ENCODE measurements around the gene OVAAL. TPM values are rescaled to one million over a fixed set of nuclear protein-coding genes. Genes with fewer than 3 reads are reported as not detected.

The OVAAL gene
- total RNA-seq, 3 donors from 2014 or later (not counting 1 experiment from before 2014, with no cell fraction given) = not detected

DNA sequence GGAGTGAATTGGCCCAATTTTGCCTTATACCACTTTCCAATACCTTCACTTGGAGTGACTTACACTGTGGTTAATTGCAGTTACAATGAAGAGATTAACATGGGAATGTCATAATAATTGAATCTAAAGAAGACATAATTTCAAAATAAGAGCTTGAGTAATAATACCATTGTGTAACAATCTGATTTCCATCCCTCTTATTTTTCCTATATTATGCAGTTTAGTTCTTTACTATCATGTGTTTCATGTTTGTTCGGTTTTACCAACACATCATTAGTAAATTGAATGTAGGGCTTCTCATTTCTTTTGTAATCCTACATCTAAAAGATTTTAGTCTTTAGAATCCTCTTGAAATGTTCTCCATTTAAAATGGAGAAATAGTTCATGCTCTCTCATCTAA, 53.9 kb downstream of the OVAAL start:
- Histone ChIP-seq H3K27me3 (ENCODE audit: control insufficient read depth, insufficient read depth, low read length) (no peaks in the 10 kb centered on the region), H3K4me3 (ENCODE audit: low read length) (no peak overlapping the region), H3K4me1 (ENCODE audit: control insufficient read depth, insufficient read depth, low read length) (no peaks in the 10 kb centered on the region), H3K9me3 (ENCODE audit: control insufficient read depth, insufficient read depth, low read length) (no peaks in the 10 kb centered on the region), H3K27ac (ENCODE audit: low read length) (no peak overlapping the region), H3K36me3 (ENCODE audit: control insufficient read depth, insufficient read depth, low read length) (no peaks in the 10 kb centered on the region)
- no peak for TF ChIP-seq CTCF (IDR thresholded peaks at IDR 0.05)
- H3K36me3 Mint-ChIP-seq = no peaks in the 10 kb centered on the region
- no peak overlapping the region for H3K4me3 Mint-ChIP-seq
- H3K27ac Mint-ChIP-seq = no peak overlapping the region
- H3K27me3 Mint-ChIP-seq (ENCODE audit: low read depth in 2 of 2) = no peaks in the 10 kb centered on the region
- no CpG with 5 or more reads among the region's 1 CpG for WGBS (ENCODE audit: insufficient coverage)
- no peaks in the 10 kb centered on the region for H3K9me3 Mint-ChIP-seq
- intact Hi-C loops (cut with micrococcal nuclease) = no loop called here
- no peak for ATAC-seq
- H3K4me1 Mint-ChIP-seq = no peaks in the 10 kb centered on the region
- no peak for DNase-seq

GRCh38 chr1:180614730-180615129, 56.0 kb downstream of the OVAAL start:
- Mint-ChIP-seq H3K27ac (no peak overlapping the region), H3K9me3 (no peaks in the 10 kb centered on the region), H3K27me3 (ENCODE audit: low read depth in 2 of 2) (no peaks in the 10 kb centered on the region), H3K4me1 (no peaks in the 10 kb centered on the region), H3K36me3 (no peaks in the 10 kb centered on the region), H3K4me3 (no peak overlapping the region)
- 91% methylated on average over 5 of the region's 5 CpGs for WGBS (ENCODE audit: insufficient coverage)
- Histone ChIP-seq H3K27me3 (ENCODE audit: control insufficient read depth, insufficient read depth, low read length) (no peaks in the 10 kb centered on the region), H3K4me3 (ENCODE audit: low read length) (no peak overlapping the region), H3K36me3 (ENCODE audit: control insufficient read depth, insufficient read depth, low read length) (no peaks in the 10 kb centered on the region), H3K27ac (ENCODE audit: low read length) (no peak overlapping the region), H3K9me3 (ENCODE audit: control insufficient read depth, insufficient read depth, low read length) (no peaks in the 10 kb centered on the region), H3K4me1 (ENCODE audit: control insufficient read depth, insufficient read depth, low read length) (no peaks in the 10 kb centered on the region)
- intact Hi-C loops (cut with micrococcal nuclease) = no loop called here
- ATAC-seq (no peak), DNase-seq (no peak)
- no peak for TF ChIP-seq CTCF (IDR thresholded peaks at IDR 0.05)

DNA sequence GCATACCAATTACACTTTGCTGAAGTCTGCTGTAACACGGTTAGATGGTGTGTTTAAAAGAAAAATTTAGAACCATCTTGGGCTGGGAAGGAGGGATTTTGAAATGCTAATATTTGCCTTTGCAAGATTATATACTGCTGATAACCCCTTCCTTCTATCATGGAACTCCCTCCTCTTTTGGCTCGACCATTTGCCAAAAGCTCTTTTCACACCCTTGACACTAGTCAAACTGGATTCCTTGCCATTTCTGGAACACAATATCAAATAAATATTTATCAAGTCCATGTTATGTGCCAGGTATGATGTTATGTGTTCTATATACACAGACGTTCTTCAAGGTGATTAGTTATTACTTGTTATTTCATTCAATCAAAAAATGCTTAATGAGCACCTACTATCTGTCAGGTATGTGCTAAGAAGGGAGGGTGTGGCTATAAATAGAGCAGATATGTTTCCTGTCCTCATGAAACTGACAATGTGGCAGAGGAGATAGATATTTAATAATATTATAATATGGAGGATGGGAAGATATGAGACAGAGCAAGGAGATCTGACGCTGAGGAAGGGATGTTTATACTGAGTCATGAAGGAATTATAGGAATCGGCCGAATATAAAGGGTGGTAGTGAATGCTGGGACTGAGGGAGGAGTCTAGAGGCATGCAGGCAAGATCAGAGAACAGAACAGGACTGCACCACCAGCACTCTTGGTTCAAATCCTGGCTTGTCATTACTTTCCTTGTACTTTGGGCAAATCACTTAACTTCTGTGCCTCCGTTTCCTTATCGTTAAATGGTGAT, 56.9 kb downstream of the OVAAL start:
- intact Hi-C loops (cut with micrococcal nuclease) = no loop called here
- Histone ChIP-seq H3K27ac (ENCODE audit: low read length) (no peak overlapping the region), H3K27me3 (ENCODE audit: control insufficient read depth, insufficient read depth, low read length) (no peaks in the 10 kb centered on the region), H3K4me3 (ENCODE audit: low read length) (no peak overlapping the region), H3K4me1 (ENCODE audit: control insufficient read depth, insufficient read depth, low read length) (no peaks in the 10 kb centered on the region), H3K36me3 (ENCODE audit: control insufficient read depth, insufficient read depth, low read length) (no peaks in the 10 kb centered on the region), H3K9me3 (ENCODE audit: control insufficient read depth, insufficient read depth, low read length) (no peaks in the 10 kb centered on the region)
- 92% methylated on average over 6 of the region's 8 CpGs for WGBS (ENCODE audit: insufficient coverage)
- ATAC-seq (no peak), DNase-seq (no peak)
- no peak for TF ChIP-seq CTCF (IDR thresholded peaks at IDR 0.05)
- Mint-ChIP-seq H3K27me3 (ENCODE audit: low read depth in 2 of 2) (no peaks in the 10 kb centered on the region), H3K27ac (no peak overlapping the region), H3K4me3 (no peak overlapping the region), H3K4me1 (no peaks in the 10 kb centered on the region), H3K36me3 (no peaks in the 10 kb centered on the region), H3K9me3 (no peaks in the 10 kb centered on the region)

Other genes with a start within 250 kb of the OVAAL start
- 10 to 100 TPM; 29.8 to 47.3 (median 41.9) TPM for gene ACBD6, start 56.4 kb upstream of the OVAAL start, total RNA-seq
- 10 to 100 TPM; 14.8 to 18.2 (median 16.7) TPM for gene XPR1, start 73.1 kb downstream of the OVAAL start, total RNA-seq

Data from natural killer cell (primary cell).